ENCODE data around the gene CAMK2B. TPM values are rescaled to one million over a fixed set of nuclear protein-coding genes. Genes with fewer than 3 reads are reported as not detected.
"Not testable (repeated sequence)": the region's sequence is repeated elsewhere in the genome, so short reads cannot be mapped to it uniquely, and the experiment has no call there.

The CAMK2B gene
- total and polyA plus RNA-seq, 7 donors, result 0.23 to 3.2 (median 1.5) TPM; not detected in 1

GRCh38 chr7:44172352-44172751 lies 153.0 kb downstream of the CAMK2B start:
- Histone ChIP-seq H3K27me3 (no peaks in the 10 kb centered on the region), H3K27ac (no peak overlapping the region), H3K4me3 (no peak overlapping the region), H3K36me3 (no peaks in the 10 kb centered on the region), H3K4me1 (no peaks in the 10 kb centered on the region), H3K9me3 (no peaks in the 10 kb centered on the region)
- DNase-seq, result no peak
- intact Hi-C loops (cut with DNase I), result no loop called here
- TF ChIP-seq EP300 (IDR thresholded peaks at IDR 0.05) (no peak), POLR2AphosphoS5 (IDR thresholded peaks at IDR 0.05) (no peak), CTCF (IDR thresholded peaks at IDR 0.05) (no peak), POLR2A (IDR thresholded peaks at IDR 0.05) (no peak)

GRCh38 chr7:44171901-44172300 lies 153.5 kb downstream of the CAMK2B start:
- intact Hi-C loops (cut with DNase I); H3K4me1 ChIP-seq; H3K36me3 ChIP-seq; H3K27ac ChIP-seq; H3K27me3 ChIP-seq; H3K4me3 ChIP-seq; H3K9me3 ChIP-seq; DNase-seq: not testable (repeated sequence)
- WGBS, 2 donors, result 91 to 95% methylated on average over 9 of the region's 9 CpGs

GRCh38 chr7:44167920-44168319 lies 157.5 kb downstream of the CAMK2B start:
- Histone ChIP-seq H3K27ac (no peak overlapping the region), H3K27me3 (no peaks in the 10 kb centered on the region), H3K4me1 (no peaks in the 10 kb centered on the region), H3K9me3 (no peaks in the 10 kb centered on the region), H3K36me3 (no peaks in the 10 kb centered on the region), H3K4me3 (no peak overlapping the region)
- intact Hi-C loops (cut with DNase I), result no loop called here
- TF ChIP-seq EP300 (IDR thresholded peaks at IDR 0.05), result no peak
- no peak for TF ChIP-seq POLR2AphosphoS5 (IDR thresholded peaks at IDR 0.05)
- no peak for TF ChIP-seq CTCF (IDR thresholded peaks at IDR 0.05)
- no peak for TF ChIP-seq POLR2A (IDR thresholded peaks at IDR 0.05)
- DNase-seq, result no peak

Other genes with a start within 250 kb of the CAMK2B start
- 10 to 100 TPM; 17.5 to 39.9 (median 24.8) TPM for gene POLM, start 243.1 kb downstream of the CAMK2B start, total RNA-seq
- 10 to 100 TPM in 1 of 3 donors, 1 to 10 TPM in 2; 5.5 to 23.4 (median 9.6) TPM for gene POLM, start 243.1 kb downstream of the CAMK2B start, polyA plus RNA-seq
- 100 to 1,000 TPM in 2 of 4 donors, 10 to 100 TPM in 2; 74.6 to 182 (median 128) TPM for gene AEBP1, start 221.2 kb downstream of the CAMK2B start, total RNA-seq
- 10 to 100 TPM in 2 of 3 donors, 1 to 10 TPM in 1; 2.5 to 37.7 (median 12.0) TPM for gene AEBP1, start 221.2 kb downstream of the CAMK2B start, polyA plus RNA-seq
- 10 to 100 TPM; 20.3 to 40.5 (median 29.5) TPM for gene POLD2, start 202.0 kb downstream of the CAMK2B start, total RNA-seq
- gene POLD2, start 202.0 kb downstream of the CAMK2B start, polyA plus RNA-seq, result 10 to 100 TPM; 31.9 to 91.2 (median 39.0) TPM
- not detected for gene MYL7, start 184.3 kb downstream of the CAMK2B start, total RNA-seq
- 1 to 10 TPM in 1 of 3 donors, under 1 TPM in 1, not detected in 1; 0.39 to 7.2 TPM for gene MYL7, start 184.3 kb downstream of the CAMK2B start, polyA plus RNA-seq
- 1 to 10 TPM in 2 of 4 donors, under 1 TPM in 1, not detected in 1; 0.27 to 1.8 (median 1.4) TPM for gene GCK, start 136.2 kb downstream of the CAMK2B start, total RNA-seq
- gene GCK, start 136.2 kb downstream of the CAMK2B start, polyA plus RNA-seq, result under 1 TPM in 2 of 3 donors, not detected in 1; 0.32 to 0.60 TPM
- gene YKT6, start 124.6 kb downstream of the CAMK2B start, total RNA-seq, result 10 to 100 TPM; 39.2 to 50.1 (median 44.5) TPM
- gene YKT6, start 124.6 kb downstream of the CAMK2B start, polyA plus RNA-seq, result 10 to 100 TPM; 63.1 to 95.5 (median 73.3) TPM
- 10 to 100 TPM; 23.5 to 50.5 (median 47.1) TPM for gene NUDCD3, start 165.1 kb upstream of the CAMK2B start, total RNA-seq
- gene NUDCD3, start 165.1 kb upstream of the CAMK2B start, polyA plus RNA-seq, result 10 to 100 TPM; 14.3 to 37.2 (median 15.6) TPM
- under 1 TPM; 0.33 to 0.83 (median 0.45) TPM for gene NPC1L1, start 215.7 kb upstream of the CAMK2B start, total RNA-seq
- under 1 TPM in 1 of 3 donors, not detected in 2; 0.09 TPM for gene NPC1L1, start 215.7 kb upstream of the CAMK2B start, polyA plus RNA-seq
- 10 to 100 TPM; 27.8 to 56.1 (median 44.2) TPM for gene DDX56, start 248.3 kb upstream of the CAMK2B start, total RNA-seq
- gene DDX56, start 248.3 kb upstream of the CAMK2B start, polyA plus RNA-seq, result 10 to 100 TPM; 14.6 to 60.5 (median 19.2) TPM

Measured in sigmoid colon (tissue), 7 donors.